ENCODE data around the gene NAGK. TPM values are rescaled to one million over a fixed set of nuclear protein-coding genes. Genes with fewer than 3 reads are reported as not detected.
"Not testable (repeated sequence)": the region's sequence is repeated elsewhere in the genome, so short reads cannot be mapped to it uniquely, and the experiment has no call there.

Gene NAGK
- total RNA-seq, 1 donor from 2014 or later = 45.0 TPM

DNA sequence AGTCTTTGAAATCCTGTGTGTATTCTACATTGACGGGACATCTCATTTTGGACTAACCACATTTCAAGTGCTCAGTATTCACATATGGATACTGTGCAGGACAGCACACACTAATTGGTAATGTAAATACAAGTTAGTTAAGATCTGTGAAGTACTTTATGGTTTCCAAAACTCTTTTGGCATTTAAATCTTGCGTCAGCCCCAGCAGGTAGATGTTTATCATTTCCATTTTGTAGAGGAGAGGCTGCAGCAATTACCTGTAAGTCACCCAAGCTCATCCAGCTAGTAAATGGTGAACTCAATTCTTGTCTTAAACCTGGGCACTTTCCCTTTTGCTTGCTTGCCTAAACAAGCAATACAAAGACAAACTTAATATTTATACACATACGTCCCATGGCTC is 1.6 kb upstream of the NAGK start:
- DNase-seq (ENCODE audit: low spot score) = no peak
- intact Hi-C loops (cut with DNase I) = loop anchor here (5.0 kb wide), 1 partner anchor 75 kb away; the partner anchor contains the start of gene TEX261

GRCh38 chr2:71067567-71068217 is 756 bp upstream of the NAGK start:
- no peak for DNase-seq (ENCODE audit: low spot score)
- intact Hi-C loops (cut with DNase I) = loop anchor here (1.0 to 5.0 kb wide), 2 partner anchors 63 to 75 kb away; partner anchors contain the start of genes MCEE, MPHOSPH10 and TEX261

DNA sequence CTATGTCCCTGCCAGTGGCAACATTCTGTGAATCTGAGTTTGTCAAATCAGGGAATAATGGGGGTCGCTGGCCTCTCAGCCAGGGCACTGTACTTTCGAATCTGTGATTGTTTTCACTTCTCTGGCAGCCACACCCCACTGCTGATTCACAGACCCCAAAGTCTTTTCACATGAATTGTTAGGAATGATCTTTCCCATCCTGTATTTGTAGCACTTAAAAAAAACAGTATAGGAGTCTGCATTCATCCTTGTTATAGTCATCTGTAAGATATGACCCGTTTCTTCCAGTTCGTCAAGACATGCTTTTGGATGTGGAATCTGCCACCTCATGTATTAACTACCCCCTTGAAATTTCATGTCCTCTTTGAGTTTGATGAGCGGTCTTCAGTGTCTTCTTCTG is 928 bp downstream of the NAGK start:
- intact Hi-C loops (cut with DNase I) = loop anchor here (5.0 kb wide), 1 partner anchor 77 kb away; the partner anchor contains the start of gene TEX261
- no peak for DNase-seq (ENCODE audit: low spot score)

GRCh38 chr2:71070294-71071093 is 2.0 kb downstream of the NAGK start:
- no peak for DNase-seq (ENCODE audit: low spot score)
- intact Hi-C loops (cut with DNase I) = no loop called here

DNA sequence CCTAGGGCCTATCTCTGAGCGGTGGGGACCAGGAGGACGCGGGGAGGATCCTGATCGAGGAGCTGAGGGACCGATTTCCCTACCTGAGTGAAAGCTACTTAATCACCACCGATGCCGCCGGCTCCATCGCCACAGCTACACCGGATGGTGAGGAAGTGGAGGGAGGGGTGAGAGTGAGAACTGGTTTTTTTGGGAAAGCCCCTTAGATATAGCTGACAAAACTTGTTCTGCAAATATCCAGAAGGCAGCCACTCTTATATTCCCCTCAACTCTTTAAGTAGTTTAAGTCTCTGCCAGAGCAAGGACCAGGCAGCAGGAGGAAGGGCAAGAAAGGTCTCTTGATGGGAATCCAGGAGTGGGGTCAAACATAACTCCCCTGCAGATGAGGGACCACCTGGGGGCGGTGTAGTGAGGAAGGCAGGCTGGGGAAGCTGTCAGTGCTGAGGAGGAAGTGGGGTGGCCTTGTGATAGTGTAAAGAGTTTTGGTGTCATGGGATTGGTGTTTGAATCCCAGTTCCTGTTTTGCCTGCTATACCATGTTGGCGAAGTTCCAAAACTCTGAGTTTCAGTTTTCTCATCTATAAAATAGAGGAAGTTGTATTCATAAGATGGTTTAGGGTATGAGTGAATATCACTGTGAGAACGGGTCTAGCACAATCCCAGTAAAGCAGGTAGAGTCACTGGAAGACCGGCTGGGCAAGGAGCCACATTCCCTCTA is 3.4 kb downstream of the NAGK start:
- DNase-seq (ENCODE audit: low spot score) = no peak
- intact Hi-C loops (cut with DNase I) = no loop called here

- DNase-seq (ENCODE audit: low spot score) = no peak
- intact Hi-C loops (cut with DNase I) = no loop called here
Observed at GRCh38 chr2:71072492-71072891, 4.0 kb downstream of the NAGK start.

- DNase-seq (ENCODE audit: low spot score) = no peak
- intact Hi-C loops (cut with DNase I) = no loop called here
Observed at GRCh38 chr2:71073475-71073874, 5.0 kb downstream of the NAGK start.

DNA sequence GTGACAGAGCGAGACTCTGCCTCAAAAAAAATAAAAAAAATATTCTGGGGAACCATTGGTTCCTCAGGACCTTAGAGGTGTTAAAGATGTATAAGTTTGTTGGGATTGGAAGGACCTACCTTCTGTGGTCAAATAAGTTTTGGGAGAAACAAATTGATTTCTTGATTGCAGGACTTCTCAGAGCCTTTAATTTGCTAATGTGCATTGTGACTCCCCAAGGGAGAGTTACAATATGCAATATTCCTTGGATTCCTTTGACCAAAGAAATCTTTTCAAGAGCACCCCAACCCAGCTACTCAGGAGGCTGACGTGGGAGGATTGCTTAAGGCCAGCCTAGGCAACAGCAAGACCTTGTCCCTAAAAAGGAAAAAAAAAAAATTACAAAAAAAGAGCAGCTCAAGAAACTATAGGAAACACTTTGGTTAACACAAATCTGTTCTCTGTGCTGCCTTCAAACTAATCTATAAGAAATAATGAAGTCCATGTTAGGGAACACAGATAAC is 6.5 kb downstream of the NAGK start:
- intact Hi-C loops (cut with DNase I) = no loop called here
- no peak for DNase-seq (ENCODE audit: low spot score)

DNA sequence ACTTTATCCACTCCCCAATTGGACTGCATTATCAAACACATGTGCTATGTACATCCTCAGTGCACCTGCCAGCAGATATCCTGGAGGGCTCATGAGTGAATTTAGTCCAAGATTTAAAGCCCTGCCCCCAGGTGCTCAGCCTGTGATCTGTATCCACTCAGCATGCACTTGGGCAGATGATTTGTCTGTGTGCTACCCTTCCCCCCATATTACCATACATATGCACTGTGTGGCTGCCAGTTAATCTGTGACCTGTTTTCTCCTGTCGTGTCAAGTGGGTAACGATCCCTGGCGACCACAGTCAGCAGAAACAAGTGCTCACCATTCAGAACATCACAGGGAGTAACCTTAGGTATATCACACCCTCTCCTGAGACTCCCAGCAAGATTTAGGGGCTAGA is 10.2 kb downstream of the NAGK start:
- intact Hi-C loops (cut with DNase I) = no loop called here
- DNase-seq (ENCODE audit: low spot score) = no peak

DNA sequence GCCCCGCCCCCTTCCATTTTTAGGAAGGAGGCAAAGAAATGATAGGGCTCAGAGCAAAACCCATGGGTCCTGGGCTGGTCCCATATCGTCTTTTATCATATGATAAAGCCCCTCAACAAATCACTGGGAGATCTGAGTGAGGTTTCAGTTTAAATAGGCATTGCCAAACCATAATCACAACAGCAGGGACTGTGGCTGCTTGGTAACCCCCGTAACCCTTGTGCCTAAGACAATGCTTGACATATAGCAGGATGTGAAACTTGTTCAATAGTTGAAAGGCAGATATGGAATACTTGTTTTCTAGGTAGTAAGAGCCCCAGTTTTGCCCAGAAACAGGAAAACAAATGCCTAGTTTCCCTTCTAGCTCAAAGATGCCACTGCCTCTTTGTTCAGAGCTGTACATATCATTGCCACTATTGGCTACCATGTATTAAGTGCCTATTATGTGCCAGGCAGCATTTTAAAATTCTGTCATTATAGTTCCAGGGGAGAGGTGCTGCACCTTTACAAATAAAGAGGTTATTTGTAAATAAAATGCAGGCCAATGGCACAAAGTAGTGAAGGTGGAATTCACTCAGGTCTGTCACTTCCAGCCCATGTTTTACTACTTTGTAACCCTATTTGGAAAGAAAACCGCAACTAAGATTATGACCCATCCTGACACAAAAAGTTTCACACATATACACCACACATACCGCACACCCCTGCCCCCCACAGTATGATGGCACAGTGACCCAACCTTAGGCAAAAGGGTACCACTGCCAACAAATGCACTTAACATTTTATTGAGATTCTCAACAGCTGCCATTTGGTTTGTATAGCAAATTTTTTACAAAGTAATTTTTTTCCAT is 14.2 kb downstream of the NAGK start:
- DNase-seq (ENCODE audit: low spot score) = no peak
- intact Hi-C loops (cut with DNase I) = no loop called here

- DNase-seq (ENCODE audit: low spot score); intact Hi-C loops (cut with DNase I): not testable (repeated sequence)
Observed at GRCh38 chr2:71083297-71083696, 14.8 kb downstream of the NAGK start.

GRCh38 chr2:71083752-71084312 is 15.4 kb downstream of the NAGK start:
- DNase-seq (ENCODE audit: low spot score); intact Hi-C loops (cut with DNase I): not testable (repeated sequence)

DNA sequence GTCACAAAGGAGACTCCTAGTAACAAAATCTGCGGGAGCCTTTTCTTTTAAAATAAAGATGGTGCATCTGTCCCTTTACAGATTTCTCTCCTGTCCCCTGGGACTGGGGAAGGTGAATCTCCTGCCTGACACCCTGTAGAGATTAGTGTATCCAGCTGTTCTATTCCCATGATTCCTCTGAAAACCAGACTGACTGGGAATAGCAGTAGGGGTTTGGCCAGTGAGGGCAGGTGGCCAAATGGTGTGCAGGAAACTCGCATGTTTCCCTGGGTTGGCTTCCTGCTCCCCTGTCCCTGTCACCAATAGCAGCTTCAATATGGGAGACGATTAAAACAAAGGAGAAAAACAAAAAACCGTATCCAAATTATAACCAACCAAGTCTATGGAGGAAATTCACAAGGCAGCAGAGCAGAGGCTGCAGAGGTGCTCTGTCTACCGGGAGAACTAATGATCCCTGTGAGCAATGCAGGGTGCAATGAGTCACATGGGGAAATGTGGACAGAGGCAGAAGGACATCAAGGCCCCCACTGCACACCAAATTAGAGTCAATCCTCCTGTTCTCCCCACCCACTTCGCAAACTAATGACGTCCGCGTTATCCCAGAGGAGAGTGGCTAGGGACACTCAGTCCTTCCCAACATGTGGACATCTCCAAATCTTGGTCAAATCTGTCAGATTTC is 17.0 kb downstream of the NAGK start:
- DNase-seq (ENCODE audit: low spot score); intact Hi-C loops (cut with DNase I): not testable (repeated sequence)

DNA sequence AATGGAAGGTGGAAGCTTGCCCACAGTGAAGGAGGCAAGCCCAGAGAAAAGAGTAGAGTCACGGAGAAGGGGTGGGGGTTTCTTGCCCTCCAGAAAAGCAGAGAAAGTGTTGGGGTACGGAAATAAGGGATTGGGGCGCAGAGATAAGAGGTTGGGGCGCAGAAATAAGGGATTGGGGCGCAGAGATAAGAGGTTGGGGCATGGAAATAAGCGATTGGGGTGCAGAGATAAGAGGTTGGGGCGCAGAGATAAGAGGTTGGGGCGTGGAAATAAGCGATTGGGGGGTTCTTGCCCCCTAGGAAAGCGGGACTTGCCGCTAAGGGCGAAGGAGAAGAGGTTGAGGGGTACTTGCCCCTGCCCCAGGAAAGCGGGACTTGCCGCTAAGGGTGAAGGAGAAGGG is 21.0 kb downstream of the NAGK start:
- intact Hi-C loops (cut with DNase I); DNase-seq (ENCODE audit: low spot score): not testable (repeated sequence)

GRCh38 chr2:71091808-71092207 is 23.4 kb downstream of the NAGK start:
- DNase-seq (ENCODE audit: low spot score); intact Hi-C loops (cut with DNase I): not testable (repeated sequence)

GRCh38 chr2:71092491-71093260 is 24.2 kb downstream of the NAGK start:
- DNase-seq (ENCODE audit: low spot score); intact Hi-C loops (cut with DNase I): not testable (repeated sequence)

GRCh38 chr2:71100195-71100964 is 31.9 kb downstream of the NAGK start:
- DNase-seq (ENCODE audit: low spot score) = no peak
- intact Hi-C loops (cut with DNase I) = no loop called here

Data from cardiac septum (tissue), 1 donor.